GM13976 (cell line): Measurements from ENCODE around the gene PLD5.

Experiments used
- DNase-seq: peaks from one replicate; pipeline ENCODE4 v3.0.0; 2012; ENCODE audit warnings: low spot score
- CTCF ChIP-seq: IDR thresholded peaks from 2 replicates; pipeline ENCODE4 v1.5.1; 2012; ENCODE audit warnings: borderline replicate concordance, mild to moderate bottlenecking; ENCODE audit not compliant: insufficient read depth; ENCODE audit errors: extremely low read depth, missing control alignments, control extremely low read depth
- in situ Hi-C: fragments of 300-500 bp; cut with MboI; formaldehyde crosslinking; loops from one replicate; pipeline ENCODE4 v1.12.0; 2022; ENCODE audit warnings: low sequenced_read_pairs, mixed read lengths, inconsistent platforms; ENCODE audit not compliant: unreplicated experiment

The PLD5 gene

GRCh38 chr1:242147096-242147976 lies 377.2 kb downstream of the PLD5 start:
- in situ Hi-C loops: no loop called here
- no peak for DNase-seq
- TF ChIP-seq CTCF: no peak

- DNase-seq: no peak
- no peak for TF ChIP-seq CTCF
- in situ Hi-C loops: no loop called here
These were observed 377.8 kb downstream of the PLD5 start for GRCh38 chr1:242146652-242147051.

GRCh38 chr1:242140836-242141235 lies 383.7 kb downstream of the PLD5 start:
- TF ChIP-seq CTCF: no peak
- no peak for DNase-seq
- in situ Hi-C loops: no loop called here

- in situ Hi-C loops: no loop called here
- TF ChIP-seq CTCF: no peak
- DNase-seq: no peak
These were observed 384.5 kb downstream of the PLD5 start for GRCh38 chr1:242139986-242140385.

- no peak for DNase-seq
- in situ Hi-C loops: no loop called here
- no peak for TF ChIP-seq CTCF
These were observed 385.1 kb downstream of the PLD5 start for GRCh38 chr1:242139442-242139841.

GRCh38 chr1:242133796-242134195 lies 390.7 kb downstream of the PLD5 start:
- in situ Hi-C loops: no loop called here
- no peak for TF ChIP-seq CTCF
- DNase-seq: no peak

- TF ChIP-seq CTCF: no peak
- no peak for DNase-seq
- in situ Hi-C loops: no loop called here
These were observed 391.1 kb downstream of the PLD5 start for GRCh38 chr1:242133351-242133750.
